ENCODE results near the gene PLEKHD1.

Gene PLEKHD1

GRCh38 chr14:69574954-69575295 is 90.4 kb downstream of the PLEKHD1 start:
- peaks cover 9 to 22% (median 17%) of the 10 kb centered on the region in 11 experiments; a peak in 19 of 22 replicates for H3K9me3 ChIP-seq (replicated peaks in 1 of 11)
- peak overlapping the region in 5 of 10 experiments; percentile 51 to 67 (median 55); a peak in 7 of 20 replicates for H3K4me3 ChIP-seq
- peaks cover 0 to 25% (median 14%) of the 10 kb centered on the region in 11 experiments; a peak in 10 of 22 replicates for H4K20me1 ChIP-seq
- no peaks in the 10 kb centered on the region for H3K36me3 ChIP-seq
- H3K27ac ChIP-seq, result no peak overlapping the region
- no peak for TF ChIP-seq Cebpa-rat (IDR thresholded peaks at IDR 0.05)
- H3K27me3 ChIP-seq, result peaks cover 45 to 53% (median 48%) of the 10 kb centered on the region in 11 experiments
- H3K4me2 ChIP-seq, result peak overlapping the region in 10 of 11 experiments; percentile 82 to 99 (median 94); a peak in 18 of 22 replicates
- peaks cover 13 to 32% (median 25%) of the 10 kb centered on the region in 10 experiments; a peak in 19 of 20 replicates for H3K4me1 ChIP-seq
- H3K9ac ChIP-seq, result no peak overlapping the region

GRCh38 chr14:69579476-69579875 is 94.9 kb downstream of the PLEKHD1 start:
- Histone ChIP-seq H3K4me3 (no peak overlapping the region), H3K27ac (no peak overlapping the region), H4K20me1 (no peaks in the 10 kb centered on the region), H3K4me2 (no peak overlapping the region), H3K4me1 (peaks cover 8 to 30% (median 17%) of the 10 kb centered on the region in 10 experiments), H3K9me3 (replicated peaks in 1 of 11) (peaks cover 0 to 11% (median 6%) of the 10 kb centered on the region in 11 experiments; a peak in 11 of 22 replicates), H3K27me3 (peaks cover 2 to 8% (median 3%) of the 10 kb centered on the region in 11 experiments), H3K9ac (no peak overlapping the region), H3K36me3 (no peaks in the 10 kb centered on the region)
- TF ChIP-seq Cebpa-rat (IDR thresholded peaks at IDR 0.05), result no peak

- no peaks in the 10 kb centered on the region for H3K36me3 ChIP-seq
- peaks cover 0 to 11% (median 6%) of the 10 kb centered on the region in 11 experiments; a peak in 11 of 22 replicates for H3K9me3 ChIP-seq (replicated peaks in 1 of 11)
- H3K9ac ChIP-seq, result no peak overlapping the region
- H3K27me3 ChIP-seq, result peaks cover 0 to 2% (median 0%) of the 10 kb centered on the region in 11 experiments; a peak in 1 of 22 replicates
- no peak for TF ChIP-seq Cebpa-rat (IDR thresholded peaks at IDR 0.05)
- no peak overlapping the region for H3K27ac ChIP-seq
- H3K4me3 ChIP-seq, result no peak overlapping the region
- no peaks in the 10 kb centered on the region for H4K20me1 ChIP-seq
- H3K4me2 ChIP-seq, result peak overlapping the region in 3 of 11 experiments; percentile 29 to 44 (median 40); a peak in 2 of 22 replicates
- H3K4me1 ChIP-seq, result peaks cover 7 to 28% (median 16%) of the 10 kb centered on the region in 10 experiments; a peak in 18 of 20 replicates
Measured at GRCh38 chr14:69580009-69580577, 95.6 kb downstream of the PLEKHD1 start.

Measured in BLaER1 treated with 17β-estradiol and CSF1 and Interleukin-3, amounts not matched to agents 10 nM and 100 nM (cell line).